WTC11 (cell line): ENCODE data around the gene DLG1.

Source experiments
- CTCF ChIP-seq: fragments of 200-600 bp; IDR thresholded peaks from 2 replicates; pipeline ENCODE4 v1.8.0; 2022; ENCODE audit warnings: antibody characterized with exemption
- ESRRA ChIP-seq: sonication (generic); formaldehyde crosslinking; IDR thresholded peaks from 2 replicates; pipeline ENCODE4 v1.8.1; 2022; ENCODE audit warnings: mild to moderate bottlenecking, missing genetic modification reagents, borderline replicate concordance
- FOXP1 ChIP-seq: sonication (generic); formaldehyde crosslinking; IDR thresholded peaks from 2 replicates; pipeline ENCODE4 v1.8.0; 2022; ENCODE audit warnings: missing genetic modification reagents, mild to moderate bottlenecking, moderate library complexity, borderline replicate concordance
- JAZF1 ChIP-seq: fragments of 250-450 bp; sonication (Bioruptor Pico); IDR thresholded peaks from 2 replicates; pipeline ENCODE4 v1.9.0; 2021; ENCODE audit warnings: moderate library complexity, mild to moderate bottlenecking, inconsistent platforms
- NR2C2 ChIP-seq: sonication (generic); formaldehyde crosslinking; IDR thresholded peaks from 2 replicates; pipeline ENCODE4 v1.8.0; 2022; ENCODE audit warnings: mild to moderate bottlenecking, missing genetic modification reagents
- TEAD4 ChIP-seq: sonication (generic); formaldehyde crosslinking; IDR thresholded peaks from 2 replicates; pipeline ENCODE4 v1.8.0; 2022; ENCODE audit warnings: mild to moderate bottlenecking, missing genetic modification reagents
- TF ChIP-seq, protein P1 (sequence below): fragments of 250-450 bp; sonication (Bioruptor Pico); IDR thresholded peaks from 2 replicates; pipeline ENCODE4 v2.1.2; 2022; ENCODE audit warnings: mild to moderate bottlenecking, moderate library complexity
- TF ChIP-seq, protein P2 (sequence below): sonication (generic); formaldehyde crosslinking; IDR thresholded peaks from 2 replicates; pipeline ENCODE4 v1.8.0; 2022; ENCODE audit warnings: mild to moderate bottlenecking, missing genetic modification reagents
- TF ChIP-seq, protein P3 (sequence below): sonication (generic); formaldehyde crosslinking; IDR thresholded peaks from 2 replicates; pipeline ENCODE4 v1.8.1; 2023; ENCODE audit warnings: mild to moderate bottlenecking, missing genetic modification reagents, moderate library complexity

GRCh38 chr3:197088370-197088769 lies 210.0 kb downstream of the DLG1 start:
- TF ChIP-seq JAZF1 (no peak), CTCF (no peak), FOXP1 (no peak), TEAD4 (no peak), ESRRA (CRISPR knock-in tag) (no peak), NR2C2 (CRISPR knock-in tag) (no peak)
- TF ChIP-seq, protein P1, sequence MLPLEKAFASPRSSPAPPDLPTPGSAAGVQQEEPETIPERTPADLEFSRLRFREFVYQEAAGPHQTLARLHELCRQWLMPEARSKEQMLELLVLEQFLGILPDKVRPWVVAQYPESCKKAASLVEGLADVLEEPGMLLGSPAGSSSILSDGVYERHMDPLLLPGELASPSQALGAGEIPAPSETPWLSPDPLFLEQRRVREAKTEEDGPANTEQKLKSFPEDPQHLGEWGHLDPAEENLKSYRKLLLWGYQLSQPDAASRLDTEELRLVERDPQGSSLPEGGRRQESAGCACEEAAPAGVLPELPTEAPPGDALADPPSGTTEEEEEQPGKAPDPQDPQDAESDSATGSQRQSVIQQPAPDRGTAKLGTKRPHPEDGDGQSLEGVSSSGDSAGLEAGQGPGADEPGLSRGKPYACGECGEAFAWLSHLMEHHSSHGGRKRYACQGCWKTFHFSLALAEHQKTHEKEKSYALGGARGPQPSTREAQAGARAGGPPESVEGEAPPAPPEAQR (CRISPR knock-in tag), result no peak
- TF ChIP-seq, protein P2, sequence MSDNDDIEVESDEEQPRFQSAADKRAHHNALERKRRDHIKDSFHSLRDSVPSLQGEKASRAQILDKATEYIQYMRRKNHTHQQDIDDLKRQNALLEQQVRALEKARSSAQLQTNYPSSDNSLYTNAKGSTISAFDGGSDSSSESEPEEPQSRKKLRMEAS (CRISPR knock-in tag), result no peak
- TF ChIP-seq, protein P3, sequence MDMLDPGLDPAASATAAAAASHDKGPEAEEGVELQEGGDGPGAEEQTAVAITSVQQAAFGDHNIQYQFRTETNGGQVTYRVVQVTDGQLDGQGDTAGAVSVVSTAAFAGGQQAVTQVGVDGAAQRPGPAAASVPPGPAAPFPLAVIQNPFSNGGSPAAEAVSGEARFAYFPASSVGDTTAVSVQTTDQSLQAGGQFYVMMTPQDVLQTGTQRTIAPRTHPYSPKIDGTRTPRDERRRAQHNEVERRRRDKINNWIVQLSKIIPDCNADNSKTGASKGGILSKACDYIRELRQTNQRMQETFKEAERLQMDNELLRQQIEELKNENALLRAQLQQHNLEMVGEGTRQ (CRISPR knock-in tag), result no peak
